NCI-H1436 treated with DMSO at 0.1 percent for 48 hours (cell line): ENCODE measurements around the gene COX10.
"Not testable (repeated sequence)": the region's sequence is repeated elsewhere in the genome, so short reads cannot be mapped to it uniquely, and the experiment has no call there.

Experiments used
- DNase-seq: peaks from one replicate; lab custom pipeline; 2025; lab: John Stamatoyannopoulos, UW

The COX10 gene

GRCh38 chr17:14205380-14205779 lies 136.1 kb downstream of the COX10 start:
- no peak for DNase-seq

DNA sequence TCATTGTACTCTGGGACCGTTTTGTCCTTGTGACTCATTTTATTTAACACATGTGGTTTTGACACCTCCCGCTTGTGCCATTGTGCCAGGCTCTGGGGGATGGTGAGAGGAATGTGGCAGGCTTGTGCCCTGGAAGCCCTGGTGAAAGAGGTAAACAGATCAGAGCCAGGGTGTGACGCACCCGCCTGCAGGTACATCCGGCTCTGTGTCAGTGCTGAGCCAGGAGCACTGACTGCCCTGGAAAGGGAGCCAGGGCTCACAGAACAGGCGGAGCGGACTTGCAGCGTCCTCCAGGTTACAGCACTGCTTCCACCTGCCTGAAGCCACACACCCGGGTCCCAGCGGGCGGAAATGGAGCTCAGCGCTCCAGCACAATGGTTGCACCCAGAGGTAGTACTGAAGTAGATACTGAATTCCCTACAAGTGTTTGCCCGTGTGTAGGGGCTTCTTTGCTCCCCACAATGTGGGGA lies 136.7 kb downstream of the COX10 start:
- DNase-seq: no peak

GRCh38 chr17:14206891-14207290 lies 137.6 kb downstream of the COX10 start:
- DNase-seq: no peak

- no peak for DNase-seq
These were observed 138.5 kb downstream of the COX10 start for GRCh38 chr17:14207791-14208190.

GRCh38 chr17:14209215-14209614 lies 139.9 kb downstream of the COX10 start:
- DNase-seq: no peak

DNA sequence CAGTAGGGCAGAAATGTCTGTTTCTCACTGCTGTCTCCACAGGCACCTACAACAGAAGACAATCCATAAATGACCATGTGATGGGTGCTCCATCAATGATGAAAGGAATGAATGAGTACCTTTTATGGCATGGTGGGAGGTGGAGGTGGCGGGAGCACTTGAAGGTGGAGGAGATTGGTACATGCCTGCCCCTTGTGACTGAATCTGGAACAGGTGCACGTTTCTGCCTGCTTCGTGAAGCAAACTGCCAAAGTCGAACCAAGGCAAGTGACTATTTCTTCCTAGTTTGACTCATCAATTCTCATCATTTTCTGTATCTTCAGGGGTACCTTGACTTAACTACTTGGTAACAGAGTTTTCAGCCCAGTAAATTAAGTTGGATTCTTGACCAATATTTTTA lies 141.9 kb downstream of the COX10 start:
- DNase-seq: no peak

GRCh38 chr17:14211801-14212200 lies 142.5 kb downstream of the COX10 start:
- DNase-seq: no peak

GRCh38 chr17:14212401-14212800 lies 143.1 kb downstream of the COX10 start:
- no peak for DNase-seq

DNA sequence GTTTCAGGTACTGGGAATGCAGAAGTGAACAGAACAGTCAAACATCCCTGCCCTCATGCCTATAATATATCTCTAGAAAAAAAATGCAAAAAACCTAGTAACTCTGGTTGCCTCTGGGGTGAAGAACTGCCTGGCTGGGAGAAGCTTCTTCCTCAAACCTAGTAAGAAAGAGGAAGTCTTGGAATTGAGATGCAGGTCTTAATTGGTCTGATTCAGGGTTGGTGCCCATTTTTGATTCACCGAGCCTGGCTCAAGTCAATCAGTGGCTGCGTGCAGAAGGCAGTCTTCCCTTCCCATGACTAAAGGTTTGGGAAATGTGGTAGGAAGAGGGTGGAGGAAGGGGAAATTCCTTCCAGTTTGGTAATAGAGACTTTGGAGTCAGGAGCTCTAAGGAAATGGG lies 145.0 kb downstream of the COX10 start:
- no peak for DNase-seq

DNA sequence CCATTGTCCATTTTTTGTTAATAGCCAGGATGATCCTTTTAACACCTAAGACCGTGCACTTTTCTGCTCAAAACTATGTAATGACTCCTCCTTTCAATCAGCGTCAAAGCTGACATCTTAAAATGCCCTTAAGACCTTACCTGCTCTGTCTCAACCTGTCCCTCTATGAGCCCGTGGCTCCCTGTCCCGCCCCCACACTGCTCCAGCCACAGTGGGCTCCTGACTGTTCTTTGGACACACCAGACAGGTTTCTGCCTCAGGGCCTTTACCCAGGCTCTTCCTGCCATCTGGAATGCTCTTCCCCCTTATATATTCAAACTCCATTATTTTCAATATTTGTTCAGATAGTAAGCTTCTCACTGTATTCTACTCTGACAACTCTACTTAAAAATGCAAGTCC lies 153.3 kb downstream of the COX10 start:
- no peak for DNase-seq

GRCh38 chr17:14225254-14225980 lies 156.1 kb downstream of the COX10 start:
- DNase-seq: no peak

- no peak for DNase-seq
These were observed 157.7 kb downstream of the COX10 start for GRCh38 chr17:14227052-14227451.

DNA sequence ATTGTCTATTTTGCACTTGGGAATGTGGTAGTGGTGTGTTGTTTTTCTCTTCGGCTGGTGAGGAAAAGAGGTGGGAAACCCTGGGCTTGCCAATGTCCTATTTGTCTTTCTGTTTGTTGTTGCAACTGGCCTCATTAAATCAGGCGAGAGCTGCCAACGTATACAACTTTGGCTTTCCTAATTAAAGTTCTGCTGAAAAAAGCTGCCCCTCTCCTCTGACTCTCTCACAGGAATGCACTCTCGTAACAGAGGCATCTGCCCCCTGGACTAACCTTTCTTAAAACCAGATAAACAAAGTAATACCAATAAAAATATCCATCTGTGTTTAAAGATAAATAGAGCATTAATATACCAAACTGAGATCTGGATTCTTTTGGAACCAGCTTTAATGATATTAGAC lies 159.6 kb downstream of the COX10 start:
- DNase-seq: no peak

- DNase-seq: not testable (repeated sequence)
These were observed 161.9 kb downstream of the COX10 start for GRCh38 chr17:14231187-14231586.

GRCh38 chr17:14235047-14235446 lies 165.7 kb downstream of the COX10 start:
- not testable (repeated sequence) for DNase-seq

GRCh38 chr17:14236032-14236431 lies 166.7 kb downstream of the COX10 start:
- not testable (repeated sequence) for DNase-seq

- not testable (repeated sequence) for DNase-seq
These were observed 167.5 kb downstream of the COX10 start, which contains the start of gene CDRT15 for GRCh38 chr17:14236762-14237161. Gene CDRT15 (minus strand): TSS chr17:14236862. CDS start chr17:14236833, 29 bp downstream.

GRCh38 chr17:14239271-14239670 lies 170.0 kb downstream of the COX10 start:
- not testable (repeated sequence) for DNase-seq

GRCh38 chr17:14245002-14245401 lies 175.7 kb downstream of the COX10 start:
- DNase-seq: no peak

DNA sequence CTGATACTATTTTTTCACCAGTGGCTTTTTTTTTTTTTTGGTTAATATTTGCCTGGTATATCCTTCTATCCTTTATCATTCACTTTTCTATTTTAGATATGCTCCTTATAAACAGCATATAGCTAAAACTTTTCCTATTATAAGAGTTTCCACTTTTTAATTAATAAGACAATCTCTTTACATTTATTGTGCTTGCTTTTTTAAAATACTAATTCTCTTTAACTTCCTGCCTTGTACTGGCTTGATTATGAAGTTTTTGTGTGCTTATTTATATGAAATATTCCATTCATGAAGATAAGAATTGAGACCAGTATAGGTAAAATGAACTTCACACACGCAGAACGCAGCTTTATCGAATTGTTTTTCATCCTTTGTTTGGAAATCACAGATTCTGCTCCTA lies 176.3 kb downstream of the COX10 start:
- no peak for DNase-seq
